Peyer's patch (tissue), 4 donors: Measurements from ENCODE around the gene C6orf132.

Experiments
- CTCF ChIP-seq, 6 experiments: fragments of 450-650 bp in 4 of 6; fragments of 200-600 bp in 2 of 6; sonication (generic) in 1 of 6; IDR thresholded peaks; one replicate each; pipeline ENCODE4 v1.5.1; 2017 to 2019; ENCODE audit warnings: antibody characterized with exemption in 6 of 6, mild to moderate bottlenecking in 3 of 6, moderate library complexity in 1 of 6
- POLR2A ChIP-seq, 2 donors: fragments of 450-650 bp; IDR thresholded peaks; one replicate each; pipeline ENCODE4 v1.5.1; 2017; ENCODE audit warnings: antibody characterized with exemption in 2 of 2, mild to moderate bottlenecking in 2 of 2, moderate library complexity in 2 of 2

GRCh38 chr6:42188406-42188805 is 46.0 kb upstream of the C6orf132 start:
- TF ChIP-seq CTCF (IDR thresholded peaks at IDR 0.05) (no peak), POLR2A (IDR thresholded peaks at IDR 0.05) (no peak)
